A549 (cell line): ENCODE results near the gene ZNF646. TPM values are rescaled to one million over a fixed set of nuclear protein-coding genes. Genes with fewer than 3 reads are reported as not detected.

Source experiments
- ATAC-seq, 2 experiments: fragments of 200-7000 bp in 1 of 2; fragments of >200 bp in 1 of 2; cut with Nextera tagmentation in 1 of 2; cut with Tn5 transposase in 1 of 2; 3 replicates each; pipeline versions ENCODE4 v1.8.0 to v1.9.1; 2018 to 2020; ENCODE audit warnings: mild to moderate bottlenecking in 1 of 2, moderate library complexity in 1 of 2
- CTCF ChIA-PET: fragments of 300-600 bp; sonication (Branson Sonifier 250); formaldehyde crosslinking; extraction: SDS; loops from one replicate; lab custom pipeline; 2021; ENCODE audit warnings: antibody characterized with exemption, inconsistent platforms; lab: Yijun Ruan, JAX
- POLR2A ChIA-PET: fragments of 350-600 bp; formaldehyde crosslinking; extraction: SDS; loops from one replicate; lab custom pipeline; 2021; ENCODE audit warnings: antibody characterized with exemption, inconsistent platforms; lab: Yijun Ruan, JAX
- DNase-seq, 2 experiments: peaks; one replicate each; pipeline versions ENCODE4 v3.0.0 to v3.0.0-alpha.2; 2011 to 2016; ENCODE audit warnings: low read depth in 1 of 2, low spot score in 1 of 2
- FAIRE-seq: peaks from 2 replicates; lab custom pipeline; 2011; peaks lifted over from hg19 to GRCh38; lab: Jason Lieb, UNC
- H3K27ac ChIP-seq, 2 experiments: fragments of >200 bp; sonication (Bioruptor Twin); formaldehyde crosslinking; 3 replicates each; pipeline ENCODE4 v1.5.1; 2016 to 2017
- H3K4me1 ChIP-seq: fragments of >200 bp; sonication (Bioruptor Twin); formaldehyde crosslinking; 3 replicates; pipeline ENCODE4 v1.6.1; 2016
- H3K4me2 ChIP-seq: fragments of >200 bp; sonication (Bioruptor Twin); formaldehyde crosslinking; 3 replicates; pipeline ENCODE4 v1.6.1; 2016
- H3K4me3 ChIP-seq: fragments of >200 bp; sonication (Bioruptor Twin); formaldehyde crosslinking; 3 replicates; pipeline ENCODE4 v1.5.1; 2016
- H3K9me3 ChIP-seq: fragments of >200 bp; sonication (Bioruptor Twin); formaldehyde crosslinking; 3 replicates; pipeline ENCODE4 v1.6.1; 2016
- BCL3 ChIP-seq: fragments of >200 bp; sonication (Bioruptor Twin); formaldehyde crosslinking; IDR thresholded peaks from 3 replicates; pipeline ENCODE4 v1.6.1; 2016
- CBX8 ChIP-seq: fragments of 200-600 bp; sonication (generic); IDR thresholded peaks from 2 replicates; pipeline ENCODE4 v1.6.1; 2016
- CHD2 ChIP-seq: fragments of 150-350 bp; IDR thresholded peaks from 2 replicates; pipeline ENCODE4 v1.6.1; 2014; ENCODE audit warnings: low read length; ENCODE audit not compliant: partially characterized antibody
- E2F6 ChIP-seq: IDR thresholded peaks from 2 replicates; pipeline ENCODE4 v1.6.1; 2012; ENCODE audit warnings: low read depth, borderline replicate concordance
- FOSB ChIP-seq: fragments of 250-450 bp; sonication (Bioruptor Pico); IDR thresholded peaks from 2 replicates; pipeline ENCODE4 v1.5.0; 2020; ENCODE audit warnings: mild to moderate bottlenecking, moderate library complexity
- FOSL2 ChIP-seq, 2 experiments: fragments of 450-650 bp in 1 of 2; fragments of >200 bp in 1 of 2; sonication (Bioruptor Twin) in 1 of 2; formaldehyde crosslinking; IDR thresholded peaks; 2 replicates each; pipeline versions ENCODE4 v1.5.0 to v1.6.1; 2016 to 2020; ENCODE audit warnings: mild to moderate bottlenecking in 1 of 2, moderate library complexity in 1 of 2
- FOXS1 ChIP-seq: fragments of 250-450 bp; sonication (Bioruptor Pico); IDR thresholded peaks from 2 replicates; pipeline ENCODE4 v1.5.0; 2020; ENCODE audit warnings: mild to moderate bottlenecking, moderate library complexity
- HEYL ChIP-seq: fragments of 250-450 bp; sonication (Bioruptor Pico); IDR thresholded peaks from 2 replicates; pipeline ENCODE4 v1.8.0; 2021; ENCODE audit warnings: mild to moderate bottlenecking, moderate library complexity
- HMGXB4 ChIP-seq: fragments of 250-450 bp; sonication (Bioruptor Pico); IDR thresholded peaks from 2 replicates; pipeline ENCODE4 v1.5.0; 2021; ENCODE audit warnings: mild to moderate bottlenecking, moderate library complexity, borderline replicate concordance
- HOXB13 ChIP-seq: fragments of 250-450 bp; sonication (Bioruptor Pico); IDR thresholded peaks from 2 replicates; pipeline ENCODE4 v1.5.0; 2020; ENCODE audit warnings: low read depth, mild to moderate bottlenecking, moderate library complexity
- JUNB ChIP-seq: fragments of >200 bp; sonication (Bioruptor Twin); formaldehyde crosslinking; IDR thresholded peaks from 2 replicates; pipeline ENCODE4 v1.6.1; 2016
- KDM1A ChIP-seq: fragments of 200-600 bp; sonication (generic); IDR thresholded peaks from 2 replicates; pipeline ENCODE4 v1.6.1; 2016; ENCODE audit warnings: low read depth, mild to moderate bottlenecking
- KDM5A ChIP-seq: fragments of 200-600 bp; sonication (generic); IDR thresholded peaks from 2 replicates; pipeline ENCODE4 v1.6.1; 2016; ENCODE audit warnings: antibody characterized with exemption, mild to moderate bottlenecking
- NFE2L2 ChIP-seq: fragments of 150-350 bp; conservative IDR thresholded peaks from 2 replicates; pipeline ENCODE4 v1.6.1; 2014; ENCODE audit warnings: low read length
- PBX3 ChIP-seq: IDR thresholded peaks from 2 replicates; pipeline ENCODE4 v1.6.1; 2012
- POLR2A ChIP-seq: IDR thresholded peaks from 2 replicates; pipeline ENCODE4 v1.6.1; 2012; ENCODE audit warnings: mild to moderate bottlenecking, low read length
- POLR2AphosphoS2 ChIP-seq: conservative IDR thresholded peaks from 2 replicates; pipeline ENCODE4 v1.6.1; 2012; ENCODE audit warnings: low read length, improper control_type of control experiment, inconsistent platforms
- RAD21 ChIP-seq, 2 experiments: fragments of >200 bp in 1 of 2; sonication (Bioruptor Twin) in 1 of 2; formaldehyde crosslinking in 1 of 2; IDR thresholded peaks in 1 of 2; conservative IDR thresholded peaks in 1 of 2; 2 replicates in 1 of 2; 3 replicates in 1 of 2; pipeline ENCODE4 v1.6.1; 2012 to 2018; ENCODE audit warnings: inconsistent platforms in 1 of 2
- RARB ChIP-seq: fragments of 250-450 bp; sonication (Bioruptor Pico); IDR thresholded peaks from 2 replicates; pipeline ENCODE4 v1.8.0; 2021; ENCODE audit warnings: mild to moderate bottlenecking, moderate library complexity
- SMC3 ChIP-seq: fragments of >200 bp; sonication (Bioruptor Twin); formaldehyde crosslinking; IDR thresholded peaks from 3 replicates; pipeline ENCODE4 v1.6.1; 2018; ENCODE audit warnings: inconsistent platforms
- USF2 ChIP-seq: fragments of 450-650 bp; IDR thresholded peaks from 2 replicates; pipeline ENCODE4 v1.6.1; 2014; ENCODE audit warnings: antibody characterized with exemption
- ZFP36 ChIP-seq: fragments of 450-650 bp; IDR thresholded peaks from 2 replicates; pipeline ENCODE4 v1.6.1; 2014; ENCODE audit warnings: borderline replicate concordance; ENCODE audit not compliant: partially characterized antibody
- ZSCAN20 ChIP-seq: fragments of 250-450 bp; sonication (Bioruptor Pico); IDR thresholded peaks from 2 replicates; pipeline ENCODE4 v1.8.0; 2022; ENCODE audit warnings: mild to moderate bottlenecking, moderate library complexity
- WGBS: methylation state at CpG from one replicate; pipeline ENCODE4 v1.1.6; 2017; ENCODE audit errors: missing lambda C conversion rate; 5-methylcytosine and 5-hydroxymethylcytosine counted together
- polyA plus RNA-seq, 4 experiments: library from polyadenylated mRNA; depleted of rRNA in 3 of 4; stranded (reverse); fragments of >200 nt; fragmentation: RNase III in 1 of 4; extraction: RNeasy Plus Mini Kit Qiagen cat#74134 plus additional on column Dnase treatment in 1 of 4; gene quantifications; 2 replicates in 3 of 4; 3 replicates in 1 of 4; pipeline ENCODE4 v1.2.3, GENCODE V29; 2011 to 2017

ZNF646 gene
- polyA plus RNA-seq, 2 of the 4 experiments (the other 2 are of a cell fraction): 3.0 to 8.2 TPM

GRCh38 chr16:31077592-31078396 is 3.6 kb downstream of the ZNF646 start:
- Histone ChIP-seq H3K4me3 (no peak overlapping the region), H3K27ac (no peak overlapping the region), H3K9me3 (no peaks in the 10 kb centered on the region), H3K4me2 (no peak overlapping the region), H3K4me1 (peaks cover 10% of the 10 kb centered on the region; the same call in 2 of the 3 replicates)
- POLR2A ChIA-PET: interaction anchor here (0.6 kb wide), 1 partner anchor 25 kb away, joined by 7 read pairs; no protein-coding TSS in a partner anchor
- ATAC-seq (no peak), DNase-seq (no peak), FAIRE-seq (no peak)
- WGBS: 95% methylated on average over 26 of the region's 30 CpGs
- CTCF ChIA-PET: interaction anchor here (1.0 to 1.4 kb wide), 3 partner anchors 17 to 94 kb away, joined by 3 to 4 read pairs (median 3); partner anchors contain the start of gene VKORC1
- no peak for TF ChIP-seq E2F6

GRCh38 chr16:31078597-31079341 is 4.5 kb downstream of the ZNF646 start:
- 80% methylated on average over 7 of the region's 15 CpGs for WGBS
- TF ChIP-seq FOSB (no peak), CBX8 (no peak), FOXS1 (no peak), POLR2AphosphoS2 (no peak), KDM1A (no peak), BCL3 (no peak), CHD2 (no peak), FOSL2 (IDR thresholded peaks at IDR 0.05) (no peak), FOSL2 (CRISPR knock-in tag; IDR thresholded peaks at IDR 0.05) (no peak), HEYL (CRISPR knock-in tag) (no peak), ZFP36 (no peak), JUNB (no peak), RARB (CRISPR knock-in tag) (no peak), SMC3 (no peak)
- Histone ChIP-seq H3K4me3 (no peak overlapping the region), H3K4me2 (no peak overlapping the region), H3K27ac (no peak overlapping the region), H3K9me3 (no peaks in the 10 kb centered on the region), H3K4me1 (peaks cover 10% of the 10 kb centered on the region; the same call in 2 of the 3 replicates)
- DNase-seq (no peak), ATAC-seq (no peak), FAIRE-seq (no peak)
- POLR2A ChIA-PET: no interaction called here
- CTCF ChIA-PET: interaction anchor here (1.0 to 1.6 kb wide), 2 partner anchors 16 to 29 kb away, joined by 3 to 4 read pairs; partner anchors contain the start of gene VKORC1

- DNase-seq: no peak
- no peak overlapping the region for H3K27ac ChIP-seq
- CTCF ChIA-PET: interaction anchor here (1.6 kb wide), 2 partner anchors 29 to 63 kb away, joined by 4 to 5 read pairs; no protein-coding TSS in a partner anchor
- no peaks in the 10 kb centered on the region for H3K9me3 ChIP-seq
- TF ChIP-seq RARB (CRISPR knock-in tag) (no peak), POLR2A (no peak), NFE2L2 (no peak), USF2 (no peak), ZSCAN20 (CRISPR knock-in tag) (no peak), PBX3 (no peak), HMGXB4 (CRISPR knock-in tag) (no peak), KDM1A (no peak), HEYL (CRISPR knock-in tag) (no peak), RAD21 (conservative IDR thresholded peaks at IDR 0.05 in 1 of 2, IDR thresholded peaks at IDR 0.05 in 1 of 2) (no peak), HOXB13 (no peak), FOXS1 (no peak), KDM5A (no peak)
- TF ChIP-seq, all 56 proteins: peak for 0
- ATAC-seq (no peak), FAIRE-seq (no peak)
- 97% methylated on average over 13 of the region's 13 CpGs for WGBS
- no peak overlapping the region for H3K4me2 ChIP-seq
- H3K4me3 ChIP-seq: no peak overlapping the region
- POLR2A ChIA-PET: no interaction called here
- peaks cover 10% of the 10 kb centered on the region; the same call in 2 of the 3 replicates for H3K4me1 ChIP-seq
Observed at GRCh38 chr16:31079342-31079944, 5.2 kb downstream of the ZNF646 start.
